ENCODE data around the gene RABL6.

DNA sequence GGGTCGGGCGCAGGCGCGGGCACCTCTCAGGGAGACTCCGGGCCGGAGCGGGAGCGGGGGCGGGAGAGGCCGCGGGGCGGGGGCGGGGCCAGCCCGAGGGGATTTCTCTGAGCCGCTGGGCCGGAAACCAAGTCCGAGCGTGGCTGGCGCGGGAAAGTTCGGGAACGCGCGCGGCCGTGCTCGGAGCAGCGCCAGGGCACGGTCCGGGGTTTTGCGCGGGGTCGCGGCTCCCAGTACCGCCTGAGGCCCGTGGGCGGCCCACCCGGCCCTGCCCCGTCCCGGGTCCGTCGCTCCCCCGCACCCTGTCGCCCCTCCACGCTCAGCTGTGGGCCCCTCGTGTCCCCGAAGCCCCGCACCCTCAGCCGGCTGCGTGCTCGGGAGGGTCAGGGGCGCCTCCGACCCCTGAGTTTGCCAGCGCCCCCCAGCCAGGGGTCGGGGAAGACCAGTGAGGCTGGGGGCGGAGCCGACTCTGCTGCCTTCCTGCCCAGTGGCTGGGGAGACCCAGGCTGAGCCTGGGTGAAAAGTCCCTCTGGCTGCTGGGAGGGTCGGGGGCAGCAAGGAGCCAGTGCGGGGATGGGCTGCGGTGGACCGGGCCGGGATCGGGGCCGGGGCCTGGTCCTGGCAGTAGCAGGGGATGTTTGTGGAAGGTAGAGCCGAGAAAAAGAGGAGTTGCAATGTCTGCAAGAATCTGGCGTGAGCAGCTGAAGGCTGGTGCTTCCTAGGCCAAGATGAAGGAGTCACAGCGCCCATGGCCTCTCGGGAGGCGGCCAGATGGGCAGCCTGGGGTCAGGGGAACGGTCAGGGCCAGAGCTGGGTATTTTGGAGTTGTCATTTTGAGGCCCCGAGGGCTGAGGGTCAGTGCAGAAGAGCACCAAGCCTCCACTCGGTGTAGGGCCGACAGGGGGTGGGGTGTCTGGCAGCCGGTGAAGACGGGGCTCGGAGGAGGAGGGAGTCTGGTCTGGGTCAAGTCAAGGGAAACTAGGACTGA is 79.2 kb downstream of the RABL6 start:
- TF ChIP-seq CTCF (conservative IDR thresholded peaks at IDR 0.05) (no peak), ZFX (IDR thresholded peaks at IDR 0.05) (peak; percentile 57; the same call in 1 of the 2 replicates)

All from C4-2B (cell line).